ENCODE results near the gene QRFP.

DNA sequence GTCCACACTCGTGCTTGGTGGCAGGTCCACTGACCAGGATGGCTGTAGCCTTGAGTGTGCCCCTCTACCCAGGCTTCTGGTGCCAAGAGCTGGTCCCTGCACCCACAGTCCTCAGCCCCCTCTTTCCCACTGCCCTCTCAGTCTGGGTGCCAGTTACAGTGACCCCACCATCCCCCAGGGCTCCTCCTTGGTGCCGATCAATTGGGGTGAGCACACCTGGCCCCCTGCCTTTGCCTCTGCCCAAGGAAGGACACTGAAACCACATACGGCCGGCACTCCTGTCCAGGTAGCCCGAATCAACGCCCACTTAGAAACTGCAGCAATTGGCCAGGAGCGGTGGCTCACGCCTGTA lies 18.5 kb upstream of the QRFP start:
- TF ChIP-seq, protein P1, sequence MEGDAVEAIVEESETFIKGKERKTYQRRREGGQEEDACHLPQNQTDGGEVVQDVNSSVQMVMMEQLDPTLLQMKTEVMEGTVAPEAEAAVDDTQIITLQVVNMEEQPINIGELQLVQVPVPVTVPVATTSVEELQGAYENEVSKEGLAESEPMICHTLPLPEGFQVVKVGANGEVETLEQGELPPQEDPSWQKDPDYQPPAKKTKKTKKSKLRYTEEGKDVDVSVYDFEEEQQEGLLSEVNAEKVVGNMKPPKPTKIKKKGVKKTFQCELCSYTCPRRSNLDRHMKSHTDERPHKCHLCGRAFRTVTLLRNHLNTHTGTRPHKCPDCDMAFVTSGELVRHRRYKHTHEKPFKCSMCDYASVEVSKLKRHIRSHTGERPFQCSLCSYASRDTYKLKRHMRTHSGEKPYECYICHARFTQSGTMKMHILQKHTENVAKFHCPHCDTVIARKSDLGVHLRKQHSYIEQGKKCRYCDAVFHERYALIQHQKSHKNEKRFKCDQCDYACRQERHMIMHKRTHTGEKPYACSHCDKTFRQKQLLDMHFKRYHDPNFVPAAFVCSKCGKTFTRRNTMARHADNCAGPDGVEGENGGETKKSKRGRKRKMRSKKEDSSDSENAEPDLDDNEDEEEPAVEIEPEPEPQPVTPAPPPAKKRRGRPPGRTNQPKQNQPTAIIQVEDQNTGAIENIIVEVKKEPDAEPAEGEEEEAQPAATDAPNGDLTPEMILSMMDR (IDR thresholded peaks at IDR 0.05): no peak
- TF ChIP-seq POLR2A (IDR thresholded peaks at IDR 0.05): no peak

All from right lobe of liver (tissue), 4 donors.